Astrocyte of the spinal cord (primary cell): Measurements from ENCODE around the gene ZFAND6.
"Not testable (repeated sequence)": the region's sequence is repeated elsewhere in the genome, so short reads cannot be mapped to it uniquely, and the experiment has no call there.

Experiments
- DNase-seq: peaks from one replicate; pipeline ENCODE4 v3.0.0; 2011; ENCODE audit warnings: low read depth, low spot score
- H3K4me3 ChIP-seq: 2 replicates; pipeline ENCODE4 v1.5.1; 2011; ENCODE audit warnings: low read depth, mild to moderate bottlenecking, low read length, moderate library complexity
- in situ Hi-C: cut with HindIII; loops from 2 replicates; pipeline ENCODE4 v1.10.0; 2017; ENCODE audit warnings: low sequenced_read_pairs
- TF ChIP-seq, protein P1 (sequence below): IDR thresholded peaks from 2 replicates; pipeline ENCODE4 v1.5.1; 2012; ENCODE audit warnings: low read depth, mild to moderate bottlenecking, low read length, inconsistent platforms

ZFAND6 gene

DNA sequence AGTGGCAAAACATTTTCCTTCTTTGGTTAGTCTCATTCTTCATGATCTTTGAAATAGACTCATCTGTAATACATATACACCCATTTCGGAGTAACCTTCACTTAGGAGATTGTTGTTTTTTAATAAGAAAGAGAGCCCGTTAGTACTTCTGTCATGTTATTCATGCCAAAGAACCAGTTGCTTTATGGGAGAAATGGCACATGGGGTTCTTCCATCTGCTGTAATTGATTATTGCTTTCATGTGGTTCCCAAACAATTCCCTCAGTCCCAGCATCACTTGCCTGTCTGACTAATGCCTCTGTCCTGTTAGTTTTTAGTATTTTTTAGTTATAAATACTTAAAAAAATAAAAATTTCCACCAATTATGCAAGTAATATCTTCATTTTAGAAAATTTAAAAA, 59.5 kb downstream of the ZFAND6 start:
- no peak overlapping the region for H3K4me3 ChIP-seq
- TF ChIP-seq, protein P1, sequence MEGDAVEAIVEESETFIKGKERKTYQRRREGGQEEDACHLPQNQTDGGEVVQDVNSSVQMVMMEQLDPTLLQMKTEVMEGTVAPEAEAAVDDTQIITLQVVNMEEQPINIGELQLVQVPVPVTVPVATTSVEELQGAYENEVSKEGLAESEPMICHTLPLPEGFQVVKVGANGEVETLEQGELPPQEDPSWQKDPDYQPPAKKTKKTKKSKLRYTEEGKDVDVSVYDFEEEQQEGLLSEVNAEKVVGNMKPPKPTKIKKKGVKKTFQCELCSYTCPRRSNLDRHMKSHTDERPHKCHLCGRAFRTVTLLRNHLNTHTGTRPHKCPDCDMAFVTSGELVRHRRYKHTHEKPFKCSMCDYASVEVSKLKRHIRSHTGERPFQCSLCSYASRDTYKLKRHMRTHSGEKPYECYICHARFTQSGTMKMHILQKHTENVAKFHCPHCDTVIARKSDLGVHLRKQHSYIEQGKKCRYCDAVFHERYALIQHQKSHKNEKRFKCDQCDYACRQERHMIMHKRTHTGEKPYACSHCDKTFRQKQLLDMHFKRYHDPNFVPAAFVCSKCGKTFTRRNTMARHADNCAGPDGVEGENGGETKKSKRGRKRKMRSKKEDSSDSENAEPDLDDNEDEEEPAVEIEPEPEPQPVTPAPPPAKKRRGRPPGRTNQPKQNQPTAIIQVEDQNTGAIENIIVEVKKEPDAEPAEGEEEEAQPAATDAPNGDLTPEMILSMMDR, result no peak
- no peak for DNase-seq
- in situ Hi-C loops, result no loop called here

DNA sequence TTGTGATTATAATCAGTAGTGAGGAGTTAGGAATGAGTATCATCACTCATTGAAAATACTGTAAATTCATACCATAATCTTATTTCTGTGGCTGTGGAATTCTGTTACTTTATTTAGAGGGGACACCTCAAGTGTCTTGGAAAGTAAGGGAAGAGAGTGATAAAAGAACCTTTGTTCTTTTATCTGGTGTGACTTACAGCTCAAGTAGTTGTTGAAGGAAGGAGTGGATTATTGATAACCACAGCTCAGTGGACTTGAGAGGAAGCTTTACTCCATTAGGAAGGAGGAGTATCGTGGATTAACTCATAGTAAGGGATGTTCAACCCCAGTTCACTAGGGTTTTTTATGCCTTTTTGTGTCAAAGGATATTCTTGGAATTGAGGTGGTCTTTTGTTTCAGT, 61.2 kb downstream of the ZFAND6 start:
- in situ Hi-C loops, result no loop called here
- H3K4me3 ChIP-seq, result no peak overlapping the region
- TF ChIP-seq, protein P1, result no peak
- no peak for DNase-seq

DNA sequence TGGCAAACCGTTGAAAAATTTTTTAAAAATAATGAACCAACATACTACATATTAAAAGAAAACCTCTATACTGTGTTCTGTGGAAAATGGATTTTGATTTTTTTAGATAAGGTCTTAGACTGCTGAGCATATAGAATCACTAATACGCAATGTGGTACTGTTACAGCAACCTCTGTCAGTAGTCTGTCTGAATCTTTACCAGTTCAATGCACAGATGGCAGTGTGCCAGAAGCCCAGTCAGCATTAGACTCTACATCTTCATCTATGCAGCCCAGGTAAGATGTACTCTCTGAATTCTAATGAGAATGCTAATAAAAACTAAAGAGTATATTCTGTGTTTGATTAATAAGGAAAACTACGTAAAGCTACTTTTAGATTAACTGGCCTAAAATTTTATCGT, 62.1 kb downstream of the ZFAND6 start:
- in situ Hi-C loops, result no loop called here
- DNase-seq, result no peak

DNA sequence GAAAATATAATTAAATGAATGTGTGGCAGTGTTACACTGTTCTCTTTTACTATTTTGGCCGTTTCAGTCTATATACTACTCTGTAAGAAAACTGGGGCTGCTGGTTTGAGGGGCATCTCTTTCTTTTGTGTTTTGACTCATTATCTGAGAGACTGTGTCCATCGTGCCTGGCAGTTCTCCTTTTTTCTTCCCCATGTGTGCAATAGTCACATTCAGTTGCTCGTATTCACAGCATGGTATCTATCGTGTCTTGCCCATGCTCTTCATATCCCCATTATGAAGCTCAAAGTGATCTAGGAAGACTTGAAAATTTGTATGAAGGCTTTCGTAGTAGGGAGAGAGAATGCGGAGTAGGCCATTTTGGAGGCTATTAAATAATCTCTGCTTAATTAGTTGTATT, 63.6 kb downstream of the ZFAND6 start:
- H3K4me3 ChIP-seq, result no peak overlapping the region
- TF ChIP-seq, protein P1, result no peak
- in situ Hi-C loops, result no loop called here
- DNase-seq, result no peak

More for the DNA sequence above, 62.1 kb downstream of the ZFAND6 start:
- TF ChIP-seq, protein P1, result no peak
- H3K4me3 ChIP-seq, result no peak overlapping the region

DNA sequence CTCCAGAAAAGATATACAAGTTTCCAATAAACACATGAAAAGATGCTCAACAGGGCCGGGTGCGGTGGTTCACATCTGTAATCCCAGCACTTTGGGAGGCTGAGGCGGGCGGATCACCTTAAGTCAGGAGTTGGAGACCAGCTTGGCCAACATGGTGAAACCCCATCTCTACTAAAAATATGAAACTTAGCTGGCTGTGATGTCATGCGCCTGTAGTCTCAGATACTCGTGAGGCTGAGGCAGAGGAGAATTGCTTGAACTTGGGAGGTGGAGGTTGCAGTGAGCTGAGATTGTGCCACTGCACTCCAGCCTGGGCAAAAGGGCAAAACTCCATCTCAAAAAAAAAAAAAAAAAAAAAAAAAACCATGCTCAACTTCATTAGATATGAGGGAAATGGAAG, 67.8 kb downstream of the ZFAND6 start:
- H3K4me3 ChIP-seq, DNase-seq, in situ Hi-C loops: not testable (repeated sequence)

DNA sequence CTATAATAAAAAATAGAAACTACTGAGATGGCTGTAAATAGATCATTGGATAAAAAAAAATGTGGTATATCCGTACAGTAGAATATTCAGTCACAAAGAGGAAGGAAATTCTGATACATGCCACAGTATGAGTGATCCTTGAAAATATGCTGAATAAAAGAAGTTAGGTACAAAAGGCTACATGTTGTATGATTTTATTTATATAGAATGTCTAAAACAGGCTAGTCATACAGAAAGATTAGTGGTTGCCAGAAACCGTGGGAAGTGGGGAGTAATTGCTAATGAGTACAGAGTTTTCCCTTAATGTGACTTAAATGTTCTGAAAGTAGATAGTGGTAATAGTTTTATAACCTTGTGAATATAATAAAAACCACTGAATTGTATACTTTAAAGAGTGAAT, 68.4 kb downstream of the ZFAND6 start:
- H3K4me3 ChIP-seq, result no peak overlapping the region
- DNase-seq, result no peak
- in situ Hi-C loops, result no loop called here
- TF ChIP-seq, protein P1, result no peak

DNA sequence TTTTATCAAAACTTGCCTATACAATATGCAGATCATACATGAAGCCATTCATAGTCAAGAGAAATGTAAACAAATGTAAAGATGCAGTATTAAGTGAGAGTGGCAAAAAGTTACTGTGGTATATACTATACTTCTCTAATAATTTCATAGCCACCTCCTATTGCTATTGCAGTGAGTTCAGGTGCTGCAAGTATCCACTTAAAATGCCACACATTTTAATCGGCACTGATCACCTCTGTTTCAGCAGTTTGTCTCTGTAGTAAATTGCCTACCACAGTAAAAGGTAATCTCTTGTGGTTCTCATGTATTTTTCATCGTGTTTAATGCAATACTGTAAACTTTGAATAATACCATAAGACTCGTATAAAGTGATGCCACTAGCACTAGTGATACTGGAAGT, 72.9 kb downstream of the ZFAND6 start:
- TF ChIP-seq, protein P1, result no peak
- H3K4me3 ChIP-seq, result no peak overlapping the region
- in situ Hi-C loops, result no loop called here
- DNase-seq, result no peak
